ENCODE data around the gene MED25.

- TF ChIP-seq CTCF (IDR thresholded peaks at IDR 0.05) (no peak), MXD4 (CRISPR knock-in tag; IDR thresholded peaks at IDR 0.05; ENCODE audit: borderline replicate concordance) (no peak), USF2 (CRISPR knock-in tag; IDR thresholded peaks at IDR 0.05) (no peak; the same call in 1 of the 2 replicates), NFE2L1 (CRISPR knock-in tag; IDR thresholded peaks at IDR 0.05) (no peak)
These were observed 8.1 kb upstream of the MED25 start for GRCh38 chr19:49809941-49810389.

Data from WTC11 (cell line).